DOHH2 (cell line): ENCODE results near the gene CTNNBIP1.

Experiments
- H3F3A ChIP-seq: fragments of 200-600 bp; sonication (generic), shearing (Covaris generic); 2 replicates; pipeline ENCODE4 v1.6.0; 2016; ENCODE audit warnings: antibody characterized with exemption, mild to moderate bottlenecking; ENCODE audit not compliant: control insufficient read depth, insufficient read depth
- H3K27ac ChIP-seq: fragments of 200-600 bp; sonication (generic); 2 replicates; pipeline ENCODE4 v1.5.1; 2014; ENCODE audit warnings: low read depth, mild to moderate bottlenecking, low read length, moderate library complexity
- H3K27me3 ChIP-seq: fragments of 200-600 bp; sonication (generic); 2 replicates; pipeline ENCODE4 v1.6.1; 2014; ENCODE audit warnings: mild to moderate bottlenecking, low read length, mixed read lengths; ENCODE audit not compliant: control insufficient read depth
- H3K36me3 ChIP-seq: fragments of 200-600 bp; sonication (generic); 2 replicates; pipeline ENCODE4 v1.6.1; 2014; ENCODE audit warnings: mild to moderate bottlenecking, low read length, moderate library complexity, mixed read lengths; ENCODE audit not compliant: control insufficient read depth
- H3K4me1 ChIP-seq: fragments of 200-600 bp; sonication (generic); 2 replicates; pipeline ENCODE4 v1.6.1; 2014; ENCODE audit warnings: mild to moderate bottlenecking, low read length, mixed read lengths; ENCODE audit not compliant: control insufficient read depth
- H3K4me2 ChIP-seq: fragments of 200-600 bp; sonication (generic); 2 replicates; pipeline ENCODE4 v1.6.0; 2014; ENCODE audit warnings: mild to moderate bottlenecking, low read length, moderate library complexity
- H3K4me3 ChIP-seq: fragments of 200-600 bp; sonication (generic); 2 replicates; pipeline ENCODE4 v1.5.1; 2014; ENCODE audit warnings: mild to moderate bottlenecking, low read length, mixed read lengths
- H3K79me2 ChIP-seq: fragments of 200-600 bp; sonication (generic); 2 replicates; pipeline ENCODE4 v1.6.1; 2014; ENCODE audit warnings: mild to moderate bottlenecking, low read length, mixed read lengths; ENCODE audit not compliant: control insufficient read depth
- H3K9me2 ChIP-seq: fragments of 200-600 bp; sonication (generic); replicated peaks from 2 replicates; pipeline ENCODE4 v1.6.1; 2014; ENCODE audit warnings: mild to moderate bottlenecking, low read length, mixed read lengths; ENCODE audit not compliant: control insufficient read depth
- H3K9me3 ChIP-seq: fragments of 200-600 bp; sonication (generic); 2 replicates; pipeline ENCODE4 v1.6.1; 2014; ENCODE audit warnings: antibody characterized with exemption, low read length, mixed read lengths; ENCODE audit not compliant: control insufficient read depth, insufficient read depth
- H4K20me1 ChIP-seq: fragments of 200-600 bp; sonication (generic); 2 replicates; pipeline ENCODE4 v1.6.0; 2014; ENCODE audit warnings: low read depth, mild to moderate bottlenecking, antibody characterized with exemption, low read length, moderate library complexity; ENCODE audit not compliant: control insufficient read depth, insufficient read depth
- EZH2phosphoT487 ChIP-seq: fragments of 200-600 bp; sonication (generic); IDR thresholded peaks from 2 replicates; pipeline ENCODE4 v1.6.1; 2017; ENCODE audit warnings: borderline replicate concordance, mild to moderate bottlenecking, antibody characterized with exemption, low read length, moderate library complexity, mixed read lengths
- TF ChIP-seq, protein P1 (sequence below): fragments of 200-600 bp; sonication (generic); IDR thresholded peaks from one replicate; pipeline ENCODE4 v1.5.1; 2014; ENCODE audit warnings: antibody characterized with exemption, mild to moderate bottlenecking, low read depth, low read length; ENCODE audit not compliant: poor library complexity, severe bottlenecking

CTNNBIP1 gene

DNA sequence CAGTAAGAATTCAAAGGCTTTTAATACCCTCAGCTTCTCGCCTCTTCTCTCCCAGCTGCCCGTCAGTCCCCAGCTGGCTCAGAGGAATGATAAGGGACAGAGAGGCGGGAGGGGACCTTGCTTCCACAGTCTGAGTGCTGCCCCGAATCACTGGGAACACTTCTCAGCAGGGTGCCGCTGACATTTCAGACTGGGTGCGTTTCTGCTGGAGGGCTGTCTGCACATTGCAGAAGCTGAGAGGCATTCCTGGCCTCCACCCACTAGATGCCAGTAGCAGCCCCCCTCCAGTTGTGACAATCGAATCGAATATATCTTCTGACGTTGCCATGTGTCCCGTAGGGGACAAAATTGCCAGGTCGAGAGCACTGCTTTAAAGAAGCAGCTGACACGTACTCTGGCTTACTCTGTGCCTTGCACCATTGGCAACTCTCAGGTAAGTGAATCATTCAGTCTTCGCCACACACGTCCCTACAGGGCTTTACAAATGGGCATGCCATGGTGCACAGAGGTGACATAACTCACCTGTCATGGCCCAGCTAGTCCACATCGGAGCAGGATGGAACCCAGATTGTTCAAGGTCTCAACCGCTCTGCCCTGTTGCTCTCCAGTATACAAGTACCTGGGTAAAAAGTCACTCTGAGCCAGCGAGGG, 23.9 kb downstream of the CTNNBIP1 start:
- no peak for TF ChIP-seq EZH2phosphoT487
- TF ChIP-seq, protein P1, sequence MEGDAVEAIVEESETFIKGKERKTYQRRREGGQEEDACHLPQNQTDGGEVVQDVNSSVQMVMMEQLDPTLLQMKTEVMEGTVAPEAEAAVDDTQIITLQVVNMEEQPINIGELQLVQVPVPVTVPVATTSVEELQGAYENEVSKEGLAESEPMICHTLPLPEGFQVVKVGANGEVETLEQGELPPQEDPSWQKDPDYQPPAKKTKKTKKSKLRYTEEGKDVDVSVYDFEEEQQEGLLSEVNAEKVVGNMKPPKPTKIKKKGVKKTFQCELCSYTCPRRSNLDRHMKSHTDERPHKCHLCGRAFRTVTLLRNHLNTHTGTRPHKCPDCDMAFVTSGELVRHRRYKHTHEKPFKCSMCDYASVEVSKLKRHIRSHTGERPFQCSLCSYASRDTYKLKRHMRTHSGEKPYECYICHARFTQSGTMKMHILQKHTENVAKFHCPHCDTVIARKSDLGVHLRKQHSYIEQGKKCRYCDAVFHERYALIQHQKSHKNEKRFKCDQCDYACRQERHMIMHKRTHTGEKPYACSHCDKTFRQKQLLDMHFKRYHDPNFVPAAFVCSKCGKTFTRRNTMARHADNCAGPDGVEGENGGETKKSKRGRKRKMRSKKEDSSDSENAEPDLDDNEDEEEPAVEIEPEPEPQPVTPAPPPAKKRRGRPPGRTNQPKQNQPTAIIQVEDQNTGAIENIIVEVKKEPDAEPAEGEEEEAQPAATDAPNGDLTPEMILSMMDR, result no peak
- Histone ChIP-seq H3K9me2 (no peaks in the 10 kb centered on the region), H4K20me1 (no peaks in the 10 kb centered on the region), H3K4me1 (peaks cover 26% of the 10 kb centered on the region), H3K27me3 (no peaks in the 10 kb centered on the region), H3K36me3 (no peaks in the 10 kb centered on the region), H3F3A (peaks cover 3% of the 10 kb centered on the region; the same call in 1 of the 2 replicates), H3K9me3 (no peaks in the 10 kb centered on the region), H3K4me3 (no peak overlapping the region), H3K79me2 (no peaks in the 10 kb centered on the region), H3K27ac (no peak overlapping the region), H3K4me2 (no peak overlapping the region)

DNA sequence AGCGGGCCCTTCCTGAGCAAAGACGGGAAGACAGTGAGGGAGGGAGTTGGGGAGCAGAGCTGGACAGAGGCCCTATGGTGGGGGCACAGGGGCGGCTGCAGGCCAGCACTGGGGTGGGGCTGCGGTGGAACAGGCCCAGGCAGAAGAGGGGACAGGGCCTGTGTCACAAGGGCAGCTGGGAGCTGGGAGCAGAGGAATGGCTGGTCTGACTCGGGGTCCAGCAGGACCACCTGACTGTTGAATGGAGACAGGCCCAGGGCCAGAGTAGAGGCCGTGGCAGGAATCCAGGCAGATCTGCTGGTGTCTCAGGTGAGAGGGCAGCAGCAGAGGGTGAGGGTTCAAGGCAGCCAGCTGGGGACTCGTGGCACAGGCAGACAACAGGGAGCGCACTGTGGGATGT, 25.3 kb downstream of the CTNNBIP1 start:
- Histone ChIP-seq H3K27ac (no peak overlapping the region), H3K4me2 (no peak overlapping the region), H3K4me3 (no peak overlapping the region), H3K79me2 (no peaks in the 10 kb centered on the region), H3K4me1 (peaks cover 19% of the 10 kb centered on the region), H3K9me3 (no peaks in the 10 kb centered on the region), H3F3A (peaks cover 3% of the 10 kb centered on the region; the same call in 1 of the 2 replicates), H3K9me2 (no peaks in the 10 kb centered on the region), H3K27me3 (no peaks in the 10 kb centered on the region), H4K20me1 (no peaks in the 10 kb centered on the region), H3K36me3 (no peaks in the 10 kb centered on the region)
- no peak for TF ChIP-seq EZH2phosphoT487
- TF ChIP-seq, protein P1, result no peak

DNA sequence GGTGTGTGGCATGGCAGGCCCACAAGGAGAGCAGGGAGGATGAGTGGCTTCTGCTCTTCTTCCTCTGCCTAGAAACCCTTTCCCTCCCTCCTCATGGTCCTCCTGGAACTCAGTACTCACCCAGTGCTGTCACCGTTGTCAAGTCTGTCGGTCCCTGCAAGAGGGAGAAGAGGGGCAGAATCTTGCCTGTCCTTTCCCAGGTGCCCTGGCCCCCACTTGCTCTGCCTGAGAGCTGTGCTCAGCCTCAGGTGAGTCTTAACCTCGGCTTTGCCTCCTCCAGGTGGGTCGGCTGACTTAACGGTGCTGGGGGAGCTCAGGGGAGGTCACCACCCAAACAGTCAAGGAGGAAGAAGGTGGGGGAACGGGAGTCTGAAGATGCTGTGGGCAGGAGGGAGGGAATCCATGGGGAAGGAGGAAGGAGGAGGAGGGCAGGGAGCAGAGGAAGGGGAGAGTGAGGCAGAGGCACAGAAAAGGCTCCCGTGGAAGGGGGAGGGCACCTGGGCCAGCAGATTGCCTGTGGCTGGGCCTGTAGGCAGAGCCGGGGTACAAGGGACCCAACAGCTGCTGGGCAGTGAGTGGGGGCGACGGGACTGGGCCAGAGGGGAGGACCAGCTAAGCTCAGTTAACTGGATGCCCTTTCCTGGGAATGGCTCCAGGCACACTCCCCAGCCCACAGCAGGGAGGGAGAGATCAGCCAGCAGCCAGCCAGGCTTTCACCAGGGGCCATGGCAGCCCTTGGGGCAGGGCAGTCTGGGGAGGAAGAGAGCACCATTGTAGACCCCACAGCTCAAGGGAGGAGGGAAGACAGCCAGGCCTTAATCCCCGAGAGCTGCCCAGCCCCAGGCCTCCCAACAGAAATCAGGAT, 26.3 kb downstream of the CTNNBIP1 start:
- no peaks in the 10 kb centered on the region for H3K9me2 ChIP-seq
- no peaks in the 10 kb centered on the region for H4K20me1 ChIP-seq
- peaks cover 9% of the 10 kb centered on the region for H3K4me1 ChIP-seq
- H3K36me3 ChIP-seq, result no peaks in the 10 kb centered on the region
- H3K4me3 ChIP-seq, result no peak overlapping the region
- H3F3A ChIP-seq, result no peaks in the 10 kb centered on the region
- H3K27me3 ChIP-seq, result no peaks in the 10 kb centered on the region
- H3K4me2 ChIP-seq, result no peak overlapping the region
- H3K9me3 ChIP-seq, result no peaks in the 10 kb centered on the region
- H3K79me2 ChIP-seq, result no peaks in the 10 kb centered on the region
- no peak overlapping the region for H3K27ac ChIP-seq
- TF ChIP-seq, protein P1, result no peak
